H9 (cell line): ENCODE data around the gene ZMYND8. TPM values are rescaled to one million over a fixed set of nuclear protein-coding genes. Genes with fewer than 3 reads are reported as not detected.
A peak's percentile ranks its signal among the peaks of the same experiment; 100 is the strongest.

Experiments used
- DNase-seq: peaks from one replicate; pipeline ENCODE4 v3.0.0-alpha.2; 2017
- H2AFZ ChIP-seq: one replicate; pipeline ENCODE4 v1.6.1; 2013; ENCODE audit warnings: mild to moderate bottlenecking, low read length, control low read depth, moderate library complexity
- H2AK5ac ChIP-seq: 2 replicates; pipeline ENCODE4 v1.6.1; 2013; ENCODE audit warnings: low read length, control low read depth, mixed read lengths; ENCODE audit not compliant: insufficient read length
- H2BK120ac ChIP-seq: one replicate; pipeline ENCODE4 v1.6.1; 2013; ENCODE audit warnings: low read depth, mild to moderate bottlenecking, low read length, control low read depth, inconsistent platforms; ENCODE audit not compliant: poor library complexity, severe bottlenecking
- H2BK12ac ChIP-seq: 2 replicates; pipeline ENCODE4 v1.6.1; 2013; ENCODE audit warnings: low read length, control low read depth, mixed read lengths, low read depth; ENCODE audit not compliant: insufficient read length
- H2BK15ac ChIP-seq: 2 replicates; pipeline ENCODE4 v1.6.1; 2013; ENCODE audit warnings: low read depth, low read length, control low read depth
- H2BK20ac ChIP-seq: one replicate; pipeline ENCODE4 v1.6.1; 2013; ENCODE audit warnings: low read depth, mild to moderate bottlenecking, low read length, control low read depth, inconsistent platforms; ENCODE audit not compliant: poor library complexity, severe bottlenecking
- H2BK5ac ChIP-seq: 2 replicates; pipeline ENCODE4 v1.6.1; 2013; ENCODE audit warnings: low read length, control low read depth, mixed read lengths; ENCODE audit not compliant: insufficient read length
- H3K14ac ChIP-seq: 2 replicates; pipeline ENCODE4 v1.6.1; 2013; ENCODE audit warnings: low read length, control low read depth; ENCODE audit not compliant: insufficient read depth
- H3K18ac ChIP-seq: 2 replicates; pipeline ENCODE4 v1.6.1; 2013; ENCODE audit warnings: low read depth, mild to moderate bottlenecking, mixed read lengths, low read length, control low read depth; ENCODE audit not compliant: insufficient read length
- H3K23ac ChIP-seq: 2 replicates; pipeline ENCODE4 v1.6.1; 2013; ENCODE audit warnings: low read length, control low read depth, mixed read lengths, low read depth; ENCODE audit not compliant: insufficient read length
- H3K23me2 ChIP-seq: 2 replicates; pipeline ENCODE4 v1.6.1; 2013; ENCODE audit warnings: low read depth, mild to moderate bottlenecking, mixed read lengths, low read length, control low read depth; ENCODE audit not compliant: insufficient read length, poor library complexity, severe bottlenecking
- H3K27ac ChIP-seq: 2 replicates; pipeline ENCODE4 v1.5.1; 2013; ENCODE audit warnings: low read length, control low read depth, mixed read lengths, low read depth; ENCODE audit not compliant: insufficient read length
- H3K27me3 ChIP-seq: 2 replicates; pipeline ENCODE4 v1.6.1; 2013; ENCODE audit warnings: low read length, control low read depth, inconsistent platforms; ENCODE audit not compliant: insufficient read depth
- H3K4ac ChIP-seq: 2 replicates; pipeline ENCODE4 v1.6.1; 2013; ENCODE audit warnings: low read depth, mild to moderate bottlenecking, control low read depth, inconsistent platforms, low read length, moderate library complexity
- H3K4me1 ChIP-seq: 2 replicates; pipeline ENCODE4 v1.6.1; 2013; ENCODE audit warnings: low read length, control low read depth, inconsistent platforms; ENCODE audit not compliant: insufficient read depth
- H3K4me2 ChIP-seq: 2 replicates; pipeline ENCODE4 v1.6.1; 2013; ENCODE audit warnings: low read length, control low read depth, mixed read lengths; ENCODE audit not compliant: insufficient read length, insufficient read depth
- H3K56ac ChIP-seq: 2 replicates; pipeline ENCODE4 v1.6.1; 2013; ENCODE audit warnings: low read depth, mild to moderate bottlenecking, mixed read lengths, low read length, control low read depth; ENCODE audit not compliant: insufficient read length
- H3K79me1 ChIP-seq: 2 replicates; pipeline ENCODE4 v1.6.1; 2013; ENCODE audit warnings: low read depth, mild to moderate bottlenecking, moderate library complexity, low read length, control low read depth, inconsistent platforms; ENCODE audit not compliant: insufficient read depth, poor library complexity, severe bottlenecking
- H3K79me2 ChIP-seq: 2 replicates; pipeline ENCODE4 v1.6.1; 2013; ENCODE audit warnings: low read length, control low read depth, inconsistent platforms; ENCODE audit not compliant: insufficient read depth
- H3K9ac ChIP-seq: 2 replicates; pipeline ENCODE4 v1.6.1; 2013; ENCODE audit warnings: low read length, control low read depth, mixed read lengths; ENCODE audit not compliant: insufficient read length; ENCODE audit errors: extremely low read depth
- H3K9me3 ChIP-seq: one replicate; pipeline ENCODE4 v1.6.1; 2013; ENCODE audit warnings: low read depth, low read length, inconsistent platforms; ENCODE audit not compliant: control insufficient read depth
- H3T11ph ChIP-seq: one replicate; pipeline ENCODE4 v1.6.1; 2013; ENCODE audit warnings: mild to moderate bottlenecking, low read length, control low read depth, inconsistent platforms
- H4K20me1 ChIP-seq: one replicate; pipeline ENCODE4 v1.6.1; 2013; ENCODE audit not compliant: control insufficient read depth, insufficient read length, insufficient read depth
- H4K5ac ChIP-seq: 2 replicates; pipeline ENCODE4 v1.6.1; 2013; ENCODE audit warnings: low read depth, mild to moderate bottlenecking, mixed read lengths, low read length, control low read depth; ENCODE audit not compliant: insufficient read length
- H4K8ac ChIP-seq: replicated peaks from 2 replicates; pipeline ENCODE4 v1.6.1; 2013; ENCODE audit warnings: low read length, control low read depth, mixed read lengths, low read depth; ENCODE audit not compliant: insufficient read length
- H4K91ac ChIP-seq: 2 replicates; pipeline ENCODE4 v1.6.1; 2013; ENCODE audit warnings: low read depth, mild to moderate bottlenecking, moderate library complexity, mixed read lengths, low read length, control low read depth; ENCODE audit not compliant: insufficient read length
- H3K27ac Mint-ChIP-seq, 3 experiments: 2 replicates in 2 of 3; 3 replicates in 1 of 3; pipeline ENCODE4 v1.8.0; 2020 to 2021; ENCODE audit warnings: mixed read lengths in 3 of 3, mild to moderate bottlenecking in 1 of 3, moderate library complexity in 1 of 3
- H3K27me3 Mint-ChIP-seq: 2 replicates; pipeline ENCODE4 v1.8.0; 2021; ENCODE audit warnings: low read depth, mild to moderate bottlenecking, moderate library complexity, mixed read lengths
- H3K36me3 Mint-ChIP-seq, 3 experiments: 2 replicates in 2 of 3; 3 replicates in 1 of 3; pipeline ENCODE4 v1.8.0; 2020 to 2021; ENCODE audit warnings: low read depth in 3 of 3, mixed read lengths in 3 of 3; ENCODE audit not compliant: insufficient read depth in 1 of 3
- H3K4me1 Mint-ChIP-seq, 2 experiments: 2 replicates each; pipeline ENCODE4 v1.8.0; 2020; ENCODE audit warnings: mixed read lengths in 2 of 2
- H3K4me3 Mint-ChIP-seq, 2 experiments: 2 replicates in 1 of 2; 3 replicates in 1 of 2; pipeline ENCODE4 v1.8.0; 2020 to 2021; ENCODE audit warnings: mild to moderate bottlenecking in 2 of 2, mixed read lengths in 2 of 2, moderate library complexity in 1 of 2
- H3K9me3 Mint-ChIP-seq, 2 experiments: 2 replicates in 1 of 2; 3 replicates in 1 of 2; pipeline ENCODE4 v1.8.0; 2020; ENCODE audit warnings: mild to moderate bottlenecking in 2 of 2, mixed read lengths in 2 of 2, moderate library complexity in 1 of 2
- CTCF ChIP-seq: fragments of 200-600 bp; sonication (generic); conservative IDR thresholded peaks from 3 replicates; pipeline ENCODE4 v1.8.0; 2021; ENCODE audit warnings: antibody characterized with exemption, mild to moderate bottlenecking
- WGBS: extraction: QIAGEN DNeasy Blood & Tissue Kit; methylation state at CpG from one replicate; pipeline ENCODE4 v1.1.7; 2013; ENCODE audit warnings: missing lambda C conversion rate, low lambda C conversion rate, mixed read lengths; ENCODE audit not compliant: insufficient read length; ENCODE audit errors: extremely low coverage; 5-methylcytosine and 5-hydroxymethylcytosine counted together
- total RNA-seq: library from RNA; stranded (reverse); gene quantifications from 2 replicates; pipeline ENCODE4 v1.2.1, GENCODE V29; 2021

The ZMYND8 gene
- total RNA-seq, 1 experiment from 2014 or later, result 158 TPM

GRCh38 chr20:47252879-47253307 lies 103.6 kb downstream of the ZMYND8 start:
- Histone ChIP-seq H2BK20ac (no peak overlapping the region), H3K27me3 (no peaks in the 10 kb centered on the region), H3K56ac (no peak overlapping the region), H3K18ac (no peak overlapping the region), H3K14ac (no peak overlapping the region), H4K20me1 (peaks cover 4% of the 10 kb centered on the region), H2BK12ac (no peak overlapping the region), H3K23me2 (no peaks in the 10 kb centered on the region), H2AK5ac (no peak overlapping the region), H3K4ac (no peak overlapping the region), H3K27ac (no peak overlapping the region), H3K4me2 (no peak overlapping the region), H3T11ph (no peak overlapping the region), H2BK120ac (no peak overlapping the region), H3K9me3 (no peaks in the 10 kb centered on the region), H3K79me2 (no peaks in the 10 kb centered on the region; the same call in 1 of the 2 replicates), H3K23ac (no peak overlapping the region), H2AFZ (no peak overlapping the region), H3K4me1 (no peaks in the 10 kb centered on the region), H4K91ac (no peak overlapping the region), H4K8ac (no peak overlapping the region), H3K79me1 (peaks cover 1% of the 10 kb centered on the region), H2BK15ac (no peak overlapping the region), H4K5ac (no peak overlapping the region), H3K9ac (no peak overlapping the region), H2BK5ac (no peak overlapping the region)
- H3K4me1 Mint-ChIP-seq, result no peaks in the 10 kb centered on the region
- WGBS, result no CpG with 5 or more reads among the region's 3 CpGs
- H3K4me3 Mint-ChIP-seq, result no peak overlapping the region
- H3K9me3 Mint-ChIP-seq, result no peaks in the 10 kb centered on the region
- no peak for TF ChIP-seq CTCF
- H3K27ac Mint-ChIP-seq, result peak overlapping the region in 2 of 3 experiments; percentile 73 to 74; a peak in 3 of 7 replicates
- no peak for DNase-seq
- H3K36me3 Mint-ChIP-seq, result peaks cover 36 to 82% (median 80%) of the 10 kb centered on the region in 3 experiments
- H3K27me3 Mint-ChIP-seq, result no peaks in the 10 kb centered on the region
